Activated B cell treated with CpG ODN at 0.5 μM for 24 hours (primary cell): ENCODE results near the gene PACRG. TPM values are rescaled to one million over a fixed set of nuclear protein-coding genes. Genes with fewer than 3 reads are reported as not detected.

ENCODE experiments used
- ATAC-seq: fragments of 200-7000 bp; cut with Tn5 transposase; one replicate; pipeline ENCODE4 v1.10.0; 2021; ENCODE audit warnings: low read depth, mild to moderate bottlenecking, moderate library complexity
- CTCF ChIA-PET: fragments of 350-600 bp; sonication (Branson Sonifier 250); formaldehyde crosslinking; loops from one replicate; lab custom pipeline; 2021; ENCODE audit warnings: antibody characterized with exemption; lab: Charles Lee
- POLR2A ChIA-PET: fragments of 350-600 bp; sonication (Branson Sonifier 250); formaldehyde crosslinking; loops from one replicate; lab custom pipeline; 2021; ENCODE audit warnings: antibody characterized with exemption; lab: Charles Lee
- DNase-seq: peaks from one replicate; pipeline ENCODE4 v3.0.0; 2022
- H3K27ac Mint-ChIP-seq: one replicate; pipeline ENCODE4 v1.8.0; 2020; ENCODE audit warnings: mixed read lengths
- H3K27me3 Mint-ChIP-seq: one replicate; pipeline ENCODE4 v1.8.0; 2021; ENCODE audit warnings: mixed read lengths
- H3K36me3 Mint-ChIP-seq: one replicate; pipeline ENCODE4 v1.8.0; 2021; ENCODE audit warnings: low read depth, mixed read lengths
- H3K4me1 Mint-ChIP-seq: one replicate; pipeline ENCODE4 v1.8.0; 2021; ENCODE audit warnings: mixed read lengths
- H3K4me3 Mint-ChIP-seq: one replicate; pipeline ENCODE4 v1.8.0; 2020; ENCODE audit warnings: mild to moderate bottlenecking, mixed read lengths
- H3K9me3 Mint-ChIP-seq: one replicate; pipeline ENCODE4 v1.8.0; 2020; ENCODE audit warnings: mixed read lengths
- intact Hi-C: fragments of 100-400 bp; cut with micrococcal nuclease; formaldehyde crosslinking; loops from one replicate; pipeline ENCODE4 v1.15.1; 2024
- total RNA-seq: library from RNA; stranded (reverse); gene quantifications from 2 replicates; pipeline ENCODE4 v1.2.3, GENCODE V29; 2022
- TF ChIP-seq, protein P1 (sequence below): fragments of 200-600 bp; IDR thresholded peaks from one replicate; pipeline ENCODE4 v1.8.0; 2022; ENCODE audit warnings: antibody characterized with exemption, mild to moderate bottlenecking

The PACRG gene
- total RNA-seq, 1 donor from 2014 or later = not detected

- Mint-ChIP-seq H3K27ac (no peak overlapping the region), H3K4me1 (no peaks in the 10 kb centered on the region), H3K36me3 (no peaks in the 10 kb centered on the region), H3K4me3 (no peak overlapping the region), H3K27me3 (no peaks in the 10 kb centered on the region), H3K9me3 (no peaks in the 10 kb centered on the region)
- POLR2A ChIA-PET = no interaction called here
- TF ChIP-seq, protein P1, sequence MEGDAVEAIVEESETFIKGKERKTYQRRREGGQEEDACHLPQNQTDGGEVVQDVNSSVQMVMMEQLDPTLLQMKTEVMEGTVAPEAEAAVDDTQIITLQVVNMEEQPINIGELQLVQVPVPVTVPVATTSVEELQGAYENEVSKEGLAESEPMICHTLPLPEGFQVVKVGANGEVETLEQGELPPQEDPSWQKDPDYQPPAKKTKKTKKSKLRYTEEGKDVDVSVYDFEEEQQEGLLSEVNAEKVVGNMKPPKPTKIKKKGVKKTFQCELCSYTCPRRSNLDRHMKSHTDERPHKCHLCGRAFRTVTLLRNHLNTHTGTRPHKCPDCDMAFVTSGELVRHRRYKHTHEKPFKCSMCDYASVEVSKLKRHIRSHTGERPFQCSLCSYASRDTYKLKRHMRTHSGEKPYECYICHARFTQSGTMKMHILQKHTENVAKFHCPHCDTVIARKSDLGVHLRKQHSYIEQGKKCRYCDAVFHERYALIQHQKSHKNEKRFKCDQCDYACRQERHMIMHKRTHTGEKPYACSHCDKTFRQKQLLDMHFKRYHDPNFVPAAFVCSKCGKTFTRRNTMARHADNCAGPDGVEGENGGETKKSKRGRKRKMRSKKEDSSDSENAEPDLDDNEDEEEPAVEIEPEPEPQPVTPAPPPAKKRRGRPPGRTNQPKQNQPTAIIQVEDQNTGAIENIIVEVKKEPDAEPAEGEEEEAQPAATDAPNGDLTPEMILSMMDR = no peak
- CTCF ChIA-PET = no interaction called here
- ATAC-seq (no peak), DNase-seq (no peak)
- intact Hi-C loops = no loop called here
Measured at GRCh38 chr6:163293286-163293685, 565.5 kb downstream of the PACRG start.

DNA sequence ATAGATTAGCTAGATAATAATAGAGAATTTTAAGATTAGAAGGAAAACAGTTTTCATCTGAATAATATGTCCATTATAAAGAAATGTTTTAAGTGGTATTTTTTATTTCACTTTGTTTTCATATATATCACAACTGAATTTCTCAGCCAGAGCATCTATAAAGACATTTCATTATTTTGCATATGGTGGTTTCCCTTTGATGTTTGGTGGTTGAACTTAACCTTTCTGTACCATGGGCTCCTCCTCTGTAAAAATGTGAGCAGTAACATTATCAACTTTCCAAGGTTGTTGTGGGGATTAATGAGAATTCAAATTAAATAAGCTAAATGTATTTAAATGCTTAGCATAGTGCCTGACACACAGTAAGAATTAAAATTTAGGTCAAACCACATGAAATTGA lies 567.0 kb downstream of the PACRG start:
- Mint-ChIP-seq H3K27me3 (peaks cover 4% of the 10 kb centered on the region), H3K4me1 (no peaks in the 10 kb centered on the region), H3K36me3 (no peaks in the 10 kb centered on the region), H3K27ac (no peak overlapping the region), H3K9me3 (no peaks in the 10 kb centered on the region), H3K4me3 (no peak overlapping the region)
- DNase-seq (no peak), ATAC-seq (no peak)
- TF ChIP-seq, protein P1 = no peak
- intact Hi-C loops = no loop called here
- ChIA-PET CTCF (no interaction called here), POLR2A (no interaction called here)

GRCh38 chr6:163296835-163297519 lies 569.2 kb downstream of the PACRG start:
- Mint-ChIP-seq H3K4me1 (no peaks in the 10 kb centered on the region), H3K36me3 (no peaks in the 10 kb centered on the region), H3K27ac (no peak overlapping the region), H3K4me3 (no peak overlapping the region), H3K9me3 (no peaks in the 10 kb centered on the region), H3K27me3 (peaks cover 4% of the 10 kb centered on the region)
- DNase-seq = no peak
- no peak for ATAC-seq
- ChIA-PET CTCF (no interaction called here), POLR2A (no interaction called here)
- TF ChIP-seq, protein P1 = no peak
- intact Hi-C loops = no loop called here

DNA sequence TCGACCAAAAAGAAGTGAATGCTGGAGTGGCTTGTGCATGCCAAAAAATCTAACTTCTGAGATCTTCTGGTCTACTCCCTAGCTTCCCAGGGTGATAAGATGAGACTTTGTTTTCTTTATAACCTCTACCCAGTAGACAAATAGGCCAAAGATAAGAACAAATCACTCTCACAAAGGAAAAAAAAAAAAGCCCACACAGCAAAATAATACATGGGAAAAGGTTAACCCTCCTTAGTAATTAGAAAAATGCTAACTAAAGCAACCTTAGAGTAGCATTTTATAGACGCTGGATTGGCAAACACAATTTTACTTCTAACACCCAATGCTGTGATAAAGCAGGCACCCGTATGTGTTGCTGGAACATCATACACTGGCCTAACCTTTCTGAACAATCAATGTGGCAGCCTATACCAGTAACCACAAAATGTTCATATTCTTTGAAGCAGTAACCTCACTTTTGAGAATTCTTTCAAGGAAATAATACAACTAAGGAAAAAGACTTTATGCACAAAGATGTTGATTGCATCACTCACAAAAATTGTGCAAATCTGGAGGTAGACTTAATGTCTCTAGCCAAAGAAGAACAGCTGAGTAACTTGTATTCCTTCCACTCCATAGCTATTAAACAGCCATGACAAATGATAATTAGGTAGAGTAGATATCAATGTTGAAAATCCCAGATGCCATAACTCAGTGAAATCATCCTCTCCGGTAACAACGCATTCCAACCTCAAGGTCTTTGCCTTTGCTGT lies 570.5 kb downstream of the PACRG start:
- Mint-ChIP-seq H3K4me1 (no peaks in the 10 kb centered on the region), H3K4me3 (no peak overlapping the region), H3K9me3 (no peaks in the 10 kb centered on the region), H3K27ac (no peak overlapping the region), H3K36me3 (no peaks in the 10 kb centered on the region), H3K27me3 (peaks cover 4% of the 10 kb centered on the region)
- ATAC-seq (no peak), DNase-seq (no peak)
- TF ChIP-seq, protein P1 = no peak
- intact Hi-C loops = no loop called here
- ChIA-PET POLR2A (no interaction called here), CTCF (no interaction called here)

- H3K4me1 Mint-ChIP-seq = no peaks in the 10 kb centered on the region
- H3K36me3 Mint-ChIP-seq = no peaks in the 10 kb centered on the region
- TF ChIP-seq, protein P1 = no peak
- no peaks in the 10 kb centered on the region for H3K9me3 Mint-ChIP-seq
- CTCF ChIA-PET = no interaction called here
- H3K27me3 Mint-ChIP-seq = peaks cover 4% of the 10 kb centered on the region
- no peak overlapping the region for H3K27ac Mint-ChIP-seq
- POLR2A ChIA-PET = no interaction called here
- DNase-seq (no peak), ATAC-seq (no peak)
- no peak overlapping the region for H3K4me3 Mint-ChIP-seq
- intact Hi-C loops = no loop called here
Measured at GRCh38 chr6:163300838-163301237, 573.1 kb downstream of the PACRG start.
